ENCODE measurements around the gene B3GNT9.

The B3GNT9 gene

DNA sequence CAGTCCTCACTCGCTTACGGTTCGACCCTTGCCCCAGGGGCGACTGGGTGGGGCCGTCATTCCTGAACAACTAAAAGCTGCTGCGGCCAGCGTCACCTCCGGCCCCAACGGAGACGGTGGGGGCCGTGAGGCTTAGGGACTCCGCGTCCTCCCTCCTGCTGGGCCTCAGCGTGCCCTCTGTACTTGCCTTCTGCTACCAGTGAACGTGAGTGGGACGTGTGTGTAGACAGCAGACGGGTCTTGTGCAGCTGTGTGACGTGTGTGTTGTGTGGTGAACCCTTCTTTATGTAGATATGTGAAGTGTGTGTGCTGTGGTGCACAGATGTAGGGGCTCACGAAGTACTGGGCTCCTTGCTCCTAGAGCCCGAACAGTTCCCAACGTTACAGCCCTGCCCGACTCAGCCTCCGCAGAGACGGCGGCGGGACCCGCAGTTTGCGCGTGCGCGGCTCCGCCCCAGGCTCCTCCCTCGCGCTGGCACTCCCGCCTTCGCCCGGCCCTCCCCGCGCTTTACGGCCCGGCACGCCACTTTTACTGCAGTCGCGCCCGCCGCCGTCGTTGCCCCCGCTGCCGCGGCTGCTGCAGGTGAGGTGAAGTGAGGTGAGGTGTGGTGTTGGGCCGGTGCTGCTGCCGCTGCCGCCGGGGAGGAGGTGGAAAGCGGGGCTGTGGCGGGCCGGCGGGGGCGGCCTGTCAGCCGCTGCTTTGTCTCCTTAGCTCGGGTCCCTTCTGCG lies 41.2 kb downstream of the B3GNT9 start, which contains the start of gene PHAF1:
PHAF1 (plus strand) TSS at position 535 of the 729 bp plus-strand sequence. CDS start 235 bp downstream, outside the sequence.
- peak; percentile 96 for DNase-seq

- no peak for DNase-seq
Observed at GRCh38 chr16:67108931-67109406, 41.8 kb downstream of the B3GNT9 start.

- DNase-seq: no peak
Observed at GRCh38 chr16:67108489-67108888, 42.3 kb downstream of the B3GNT9 start.

- DNase-seq: no peak
Observed at GRCh38 chr16:67105881-67106280, 44.9 kb downstream of the B3GNT9 start.

DNA sequence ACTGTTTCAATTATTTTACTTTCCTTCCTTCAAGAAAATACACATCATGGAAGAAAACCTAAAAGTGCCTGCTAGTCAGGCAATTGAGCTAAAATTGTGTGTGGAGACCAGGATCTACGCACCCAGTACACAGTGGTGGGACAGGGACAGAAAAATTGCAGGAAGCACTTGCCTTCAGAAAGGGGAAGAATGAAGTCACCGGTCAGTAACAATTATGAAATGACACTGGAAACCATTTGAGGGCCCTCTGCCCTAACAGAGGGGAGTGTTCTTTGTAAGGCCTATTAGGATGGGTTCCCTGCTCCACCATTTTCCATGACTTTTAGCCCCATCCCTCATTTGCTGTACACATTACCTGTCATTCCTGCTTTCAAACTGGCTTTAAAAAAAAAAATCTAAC lies 45.6 kb downstream of the B3GNT9 start:
- no peak for DNase-seq

DNA sequence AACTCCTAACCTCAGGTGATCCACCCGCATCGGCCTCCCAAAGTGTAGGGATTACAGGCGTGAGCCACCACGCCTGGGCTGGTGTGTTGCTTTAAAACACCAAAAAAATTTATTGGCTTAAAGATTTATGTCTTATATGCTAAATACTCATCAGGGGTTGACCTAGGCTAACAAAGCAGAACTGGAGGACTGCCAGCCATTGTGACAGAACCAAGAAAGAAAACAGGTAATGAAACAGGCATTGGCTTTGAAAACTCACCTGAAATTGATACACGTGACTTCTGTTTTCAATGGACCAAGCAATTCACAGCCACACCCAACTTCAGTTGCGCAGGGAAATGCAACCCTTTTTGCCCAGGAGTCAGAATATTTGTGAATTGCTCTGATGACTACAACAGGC lies 46.0 kb downstream of the B3GNT9 start:
- no peak for DNase-seq

- no peak for DNase-seq
Observed at GRCh38 chr16:67104061-67104460, 46.7 kb downstream of the B3GNT9 start.

DNA sequence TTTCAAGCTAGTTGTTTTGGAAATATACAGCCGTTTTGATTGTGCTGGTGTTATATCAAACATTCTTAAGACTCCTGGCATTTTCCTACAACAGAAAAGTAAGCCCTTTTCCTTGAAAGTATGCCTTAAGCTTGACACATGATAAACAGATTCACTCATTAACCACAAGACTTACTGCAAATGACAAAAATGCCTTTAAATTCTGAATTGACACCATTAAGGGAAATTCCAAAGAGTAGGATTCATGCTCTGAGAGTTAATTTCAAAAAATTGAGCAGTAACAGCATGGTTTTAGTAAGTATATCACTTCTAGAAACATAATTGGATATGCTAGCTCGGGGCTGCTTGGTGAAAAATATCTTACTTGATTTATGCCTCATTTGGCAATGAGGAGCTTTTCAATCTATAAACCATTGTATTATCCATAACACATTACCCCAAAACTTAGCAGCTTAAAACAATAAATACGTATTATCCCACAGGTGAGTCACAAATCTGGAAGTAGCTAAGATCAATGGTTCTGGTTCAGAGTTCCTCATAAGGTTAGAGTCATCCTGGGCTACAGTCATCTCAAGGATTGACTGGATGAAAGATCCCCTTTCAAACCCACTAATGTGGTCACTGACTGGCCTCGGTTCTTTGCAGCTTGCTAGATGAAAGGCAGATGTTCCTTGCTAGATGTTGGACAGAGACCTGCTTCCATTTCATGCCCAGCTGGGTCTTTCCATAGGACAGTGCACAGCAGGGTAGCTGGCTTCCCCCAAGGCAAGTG lies 49.3 kb downstream of the B3GNT9 start:
- DNase-seq: no peak

DNA sequence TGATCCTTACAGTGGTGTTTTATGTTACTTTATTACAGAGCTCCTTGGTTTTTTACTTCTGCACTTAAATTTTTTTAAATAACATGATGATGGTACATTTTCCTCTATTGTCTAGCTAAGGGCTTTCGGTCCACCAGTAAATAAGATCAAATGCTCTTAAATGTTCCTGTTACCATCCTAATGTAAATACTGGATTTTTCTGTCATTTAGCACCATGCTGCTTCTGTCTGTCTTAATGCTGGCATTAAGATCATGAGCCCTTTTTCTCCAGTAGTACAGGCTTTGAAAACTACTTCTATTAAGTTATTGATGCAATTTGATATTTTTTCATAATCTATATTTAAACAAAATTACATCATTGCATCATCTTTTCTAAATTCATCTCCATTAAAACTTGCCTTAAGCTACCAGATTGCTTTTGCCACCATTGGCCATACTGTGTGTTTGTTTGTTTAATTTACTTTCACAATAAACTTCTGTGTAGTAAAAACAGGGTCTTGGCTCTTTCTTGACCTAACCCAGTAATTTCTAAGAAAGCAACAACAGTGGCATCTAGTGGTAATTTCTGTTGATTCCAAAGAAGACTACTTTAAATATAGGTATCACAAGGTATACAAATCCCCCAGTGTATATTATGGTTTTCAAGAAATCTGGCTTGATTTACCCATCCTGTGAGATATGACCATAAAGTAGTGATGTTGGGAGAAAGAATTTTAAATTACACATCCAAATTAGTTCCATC lies 50.1 kb downstream of the B3GNT9 start:
- DNase-seq: peak; percentile 60

DNA sequence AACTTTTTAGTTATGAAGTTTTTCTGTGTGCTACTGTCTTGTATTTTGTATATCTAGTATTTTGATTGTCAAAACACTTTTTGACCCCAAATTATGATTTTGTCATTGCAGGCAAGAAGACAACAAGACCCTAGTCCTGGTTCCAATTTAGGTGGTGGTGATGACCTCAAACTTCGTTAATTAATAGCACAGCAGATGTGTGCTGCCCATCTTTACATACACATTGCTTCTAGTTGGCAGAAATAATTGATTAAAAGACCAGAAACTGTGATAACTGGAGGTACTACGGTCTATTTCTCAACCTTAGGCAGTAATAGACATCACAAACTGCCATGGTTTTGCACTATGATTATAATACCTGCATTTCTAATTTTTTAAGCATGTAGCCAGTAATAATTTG lies 52.2 kb downstream of the B3GNT9 start:
- no peak for DNase-seq

Measured in CD4-positive, alpha-beta T cell treated with Interleukin-17A for 1 hour (primary cell).